ENCODE results near the gene RGL2. TPM values are rescaled to one million over a fixed set of nuclear protein-coding genes. Genes with fewer than 3 reads are reported as not detected.

Gene RGL2
- total RNA-seq, 4 donors from 2014 or later = 34.4 to 118 (median 36.0) TPM

Small RNA genes within 50 kb of the gene (microRNA-seq; reads per million reads assigned to microRNA genes)
- gene MIR6834 (ENCODE audit: borderline microRNAs expressed, borderline replicate concordance) (not detected), gene MIR6873 (ENCODE audit: borderline microRNAs expressed, borderline replicate concordance) (not detected)

Other genes starting within 250 kb of the RGL2 start
- 100 to 1,000 TPM in 2 of 4 donors, 10 to 100 TPM in 2; 48.0 to 187 (median 135) TPM for gene HLA-DPA1, start 225.3 kb downstream of the RGL2 start, total RNA-seq
- gene HLA-DPB1, start 223.0 kb downstream of the RGL2 start, total RNA-seq = 100 to 1,000 TPM in 1 of 4 donors, 10 to 100 TPM in 3; 19.8 to 108 (median 43.6) TPM
- gene COL11A2, start 106.5 kb downstream of the RGL2 start, total RNA-seq = 1 to 10 TPM in 2 of 4 donors, under 1 TPM in 2; under 0.01 to 2.6 (median 1.0) TPM
- 10 to 100 TPM; 28.6 to 71.0 (median 34.0) TPM for gene RXRB, start 98.3 kb downstream of the RGL2 start, total RNA-seq
- 10 to 100 TPM; 53.8 to 87.8 (median 57.5) TPM for gene SLC39A7, start 98.1 kb downstream of the RGL2 start, total RNA-seq
- 10 to 100 TPM in 1 of 4 donors, 1 to 10 TPM in 2, not detected in 1; 2.6 to 11.3 (median 5.8) TPM for gene HSD17B8, start 94.3 kb downstream of the RGL2 start, total RNA-seq
- 10 to 100 TPM in 3 of 4 donors, 1 to 10 TPM in 1; 1.8 to 66.9 (median 30.1) TPM for gene RING1, start 90.4 kb downstream of the RGL2 start, total RNA-seq
- gene VPS52, start 27.1 kb downstream of the RGL2 start, total RNA-seq = 10 to 100 TPM; 12.8 to 58.4 (median 37.5) TPM
- gene RPS18, start 26.9 kb downstream of the RGL2 start, total RNA-seq = 1,000 to 10,000 TPM; 2,386 to 5,510 (median 4,061) TPM
- gene B3GALT4, start 21.8 kb downstream of the RGL2 start, total RNA-seq = 10 to 100 TPM in 3 of 4 donors, 1 to 10 TPM in 1; 5.5 to 15.9 (median 14.3) TPM
- 10 to 100 TPM; 17.9 to 60.3 (median 31.7) TPM for gene WDR46, start 9.7 kb downstream of the RGL2 start, total RNA-seq
- 10 to 100 TPM; 13.6 to 33.5 (median 21.6) TPM for gene PFDN6, start 9.3 kb downstream of the RGL2 start, total RNA-seq
- gene TAPBP, start 15.1 kb upstream of the RGL2 start, total RNA-seq = 10 to 100 TPM; 17.6 to 83.9 (median 41.4) TPM
- 10 to 100 TPM in 2 of 4 donors, 1 to 10 TPM in 2; 3.8 to 31.3 (median 16.0) TPM for gene ZBTB22, start 18.8 kb upstream of the RGL2 start, total RNA-seq
- gene DAXX, start 24.0 kb upstream of the RGL2 start, total RNA-seq = 100 to 1,000 TPM in 1 of 4 donors, 10 to 100 TPM in 3; 18.2 to 120 (median 32.3) TPM
- gene KIFC1, start 92.9 kb upstream of the RGL2 start, total RNA-seq = 10 to 100 TPM in 1 of 4 donors, 1 to 10 TPM in 1, not detected in 2; 1.8 to 20.0 TPM
- 100 to 1,000 TPM in 1 of 4 donors, 10 to 100 TPM in 3; 10.5 to 147 (median 35.3) TPM for gene PHF1, start 112.1 kb upstream of the RGL2 start, total RNA-seq
- 100 to 1,000 TPM in 1 of 4 donors, 10 to 100 TPM in 3; 10.8 to 135 (median 72.7) TPM for gene CUTA, start 119.2 kb upstream of the RGL2 start, total RNA-seq
- gene SYNGAP1, start 121.1 kb upstream of the RGL2 start, total RNA-seq = 10 to 100 TPM; 11.5 to 67.6 (median 14.4) TPM
- gene ZBTB9, start 155.6 kb upstream of the RGL2 start, total RNA-seq = 10 to 100 TPM in 1 of 4 donors, 1 to 10 TPM in 1, under 1 TPM in 2; under 0.01 to 12.0 (median 4.7) TPM

All from uterus (tissue), 4 donors.